ENCODE results near the gene C1QL4. TPM values are rescaled to one million over a fixed set of nuclear protein-coding genes. Genes with fewer than 3 reads are reported as not detected.

Gene C1QL4
- total and polyA plus RNA-seq, 2 donors (not counting 1 experiment from before 2014, with no cell fraction given) = not detected

DNA sequence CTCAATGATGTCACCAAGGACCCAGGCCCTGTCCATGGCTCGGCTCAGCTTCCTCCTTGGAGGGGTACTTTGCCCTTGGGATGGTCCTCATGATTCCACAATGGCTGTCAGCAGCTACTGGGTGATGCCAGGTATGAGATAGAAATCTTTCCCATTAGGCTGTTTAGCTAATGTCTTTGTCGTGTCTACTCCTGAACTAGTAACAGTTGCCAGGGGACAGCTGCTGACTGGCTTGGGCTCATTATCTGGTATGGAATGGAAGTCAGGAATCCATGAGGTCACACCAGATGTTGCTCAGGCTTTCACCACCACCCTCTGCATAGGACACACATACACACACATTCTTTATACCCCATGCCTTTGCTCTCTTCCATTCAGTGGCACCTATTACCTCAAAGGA, 32.8 kb downstream of the C1QL4 start:
- Mint-ChIP-seq H3K27ac (no peak overlapping the region), H3K4me1 (no peaks in the 10 kb centered on the region), H3K27me3 (peaks cover 54% of the 10 kb centered on the region), H3K9me3 (ENCODE audit: insufficient read depth) (no peaks in the 10 kb centered on the region), H3K4me3 (no peak overlapping the region)
- 70% methylated on average over 1 of the region's 2 CpGs for WGBS (ENCODE audit: insufficient coverage)
- CTCF ChIA-PET = interaction anchor here (1.2 to 2.9 kb wide), 3 partner anchors 15 to 208 kb away, joined by 4 to 11 read pairs (median 7); no protein-coding TSS in a partner anchor
- no peak overlapping the region for H3K27ac ChIP-seq (ENCODE audit: low read length in 2 of 2)
- POLR2A ChIA-PET = no interaction called here
- H4K20me1 ChIP-seq (ENCODE audit: control insufficient read depth, insufficient read depth, low read length, poor library complexity, severe bottlenecking) = no peaks in the 10 kb centered on the region
- H3K4me3 ChIP-seq (ENCODE audit: control extremely low read depth in 1 of 5, extremely low read depth in 1 of 5, insufficient read depth in 1 of 5, low read depth in 2 of 5, low read length in 4 of 5) = no peak overlapping the region
- H3K27me3 ChIP-seq (replicated peaks in 1 of 4; ENCODE audit: control extremely low read depth in 1 of 4, control insufficient read depth in 3 of 4, insufficient read depth in 4 of 4, low read length in 3 of 4) = peaks cover 0 to 20% (median 3%) of the 10 kb centered on the region in 4 experiments
- DNase-seq = no peak
- H2AFZ ChIP-seq (ENCODE audit: insufficient read depth, low read depth, low read length, poor library complexity, severe bottlenecking) = no peak overlapping the region
- H3K9ac ChIP-seq (ENCODE audit: low read length) = no peak overlapping the region
- H3K9me3 ChIP-seq (ENCODE audit: control extremely low read depth in 1 of 3, control insufficient read depth in 2 of 3, insufficient read depth in 1 of 3, low read length in 2 of 3) = no peaks in the 10 kb centered on the region
- TF ChIP-seq, protein P1, sequence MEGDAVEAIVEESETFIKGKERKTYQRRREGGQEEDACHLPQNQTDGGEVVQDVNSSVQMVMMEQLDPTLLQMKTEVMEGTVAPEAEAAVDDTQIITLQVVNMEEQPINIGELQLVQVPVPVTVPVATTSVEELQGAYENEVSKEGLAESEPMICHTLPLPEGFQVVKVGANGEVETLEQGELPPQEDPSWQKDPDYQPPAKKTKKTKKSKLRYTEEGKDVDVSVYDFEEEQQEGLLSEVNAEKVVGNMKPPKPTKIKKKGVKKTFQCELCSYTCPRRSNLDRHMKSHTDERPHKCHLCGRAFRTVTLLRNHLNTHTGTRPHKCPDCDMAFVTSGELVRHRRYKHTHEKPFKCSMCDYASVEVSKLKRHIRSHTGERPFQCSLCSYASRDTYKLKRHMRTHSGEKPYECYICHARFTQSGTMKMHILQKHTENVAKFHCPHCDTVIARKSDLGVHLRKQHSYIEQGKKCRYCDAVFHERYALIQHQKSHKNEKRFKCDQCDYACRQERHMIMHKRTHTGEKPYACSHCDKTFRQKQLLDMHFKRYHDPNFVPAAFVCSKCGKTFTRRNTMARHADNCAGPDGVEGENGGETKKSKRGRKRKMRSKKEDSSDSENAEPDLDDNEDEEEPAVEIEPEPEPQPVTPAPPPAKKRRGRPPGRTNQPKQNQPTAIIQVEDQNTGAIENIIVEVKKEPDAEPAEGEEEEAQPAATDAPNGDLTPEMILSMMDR (IDR thresholded peaks at IDR 0.05) = no peak
- no peak for TF ChIP-seq EZH2 (IDR thresholded peaks at IDR 0.05; ENCODE audit: borderline replicate concordance, insufficient read depth, low read depth, low read length, poor library complexity, severe bottlenecking)
- ATAC-seq (ENCODE audit: low read depth) = no peak
- intact Hi-C loops (cut with micrococcal nuclease) = no loop called here
- no peaks in the 10 kb centered on the region for H3K79me2 ChIP-seq (ENCODE audit: control insufficient read depth, insufficient read depth, low read length)
- H3K4me1 ChIP-seq (ENCODE audit: control insufficient read depth in 2 of 2, insufficient read depth in 2 of 2, low read length in 2 of 2) = no peaks in the 10 kb centered on the region
- no peak overlapping the region for H3K4me2 ChIP-seq (replicated peaks; ENCODE audit: low read depth, low read length, poor library complexity, severe bottlenecking)
- no peaks in the 10 kb centered on the region for H3K36me3 ChIP-seq (replicated peaks in 1 of 2; ENCODE audit: control extremely low read depth in 1 of 2, control insufficient read depth in 1 of 2, extremely low read depth in 1 of 2, insufficient read depth in 2 of 2, low read length in 1 of 2)

DNA sequence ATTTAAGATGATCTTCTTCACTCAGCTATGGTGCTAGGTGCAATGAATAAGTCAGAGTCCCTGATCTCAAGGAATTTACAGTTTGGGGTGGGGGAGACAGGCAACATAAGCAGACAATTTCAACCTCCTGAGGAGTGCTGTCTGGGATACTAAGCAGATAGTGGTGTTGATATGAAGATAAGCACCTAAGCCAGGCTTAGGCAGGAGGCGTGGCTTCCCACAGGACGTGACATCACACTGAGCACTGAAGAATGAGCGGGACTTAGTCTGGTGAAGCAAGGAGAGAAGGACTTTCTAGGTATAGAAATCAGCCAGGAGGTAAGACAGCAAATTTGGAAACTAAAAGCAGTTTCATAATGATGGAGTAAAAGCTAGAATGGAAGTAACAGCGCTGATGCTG, 35.2 kb downstream of the C1QL4 start:
- intact Hi-C loops (cut with micrococcal nuclease) = no loop called here
- Histone ChIP-seq H4K20me1 (ENCODE audit: control insufficient read depth, insufficient read depth, low read length, poor library complexity, severe bottlenecking) (no peaks in the 10 kb centered on the region), H3K27ac (ENCODE audit: low read length in 2 of 2) (no peak overlapping the region), H3K27me3 (replicated peaks in 1 of 4; ENCODE audit: control extremely low read depth in 1 of 4, control insufficient read depth in 3 of 4, insufficient read depth in 4 of 4, low read length in 3 of 4) (peaks cover 0 to 43% (median 20%) of the 10 kb centered on the region in 4 experiments), H3K9me3 (ENCODE audit: control extremely low read depth in 1 of 3, control insufficient read depth in 2 of 3, insufficient read depth in 1 of 3, low read length in 2 of 3) (peaks cover 0 to 6% (median 0%) of the 10 kb centered on the region in 3 donors), H3K9ac (ENCODE audit: low read length) (no peak overlapping the region), H3K4me2 (replicated peaks; ENCODE audit: low read depth, low read length, poor library complexity, severe bottlenecking) (no peak overlapping the region), H3K4me3 (ENCODE audit: control extremely low read depth in 1 of 5, extremely low read depth in 1 of 5, insufficient read depth in 1 of 5, low read depth in 2 of 5, low read length in 4 of 5) (no peak overlapping the region), H2AFZ (ENCODE audit: insufficient read depth, low read depth, low read length, poor library complexity, severe bottlenecking) (no peak overlapping the region), H3K79me2 (ENCODE audit: control insufficient read depth, insufficient read depth, low read length) (no peaks in the 10 kb centered on the region), H3K4me1 (ENCODE audit: control insufficient read depth in 2 of 2, insufficient read depth in 2 of 2, low read length in 2 of 2) (peaks cover 14 to 17% of the 10 kb centered on the region in 2 donors), H3K36me3 (replicated peaks in 1 of 2; ENCODE audit: control extremely low read depth in 1 of 2, control insufficient read depth in 1 of 2, extremely low read depth in 1 of 2, insufficient read depth in 2 of 2, low read length in 1 of 2) (no peaks in the 10 kb centered on the region)
- H3K4me1 Mint-ChIP-seq = peaks cover 18% of the 10 kb centered on the region
- ATAC-seq (ENCODE audit: low read depth) (no peak), DNase-seq (no peak)
- no peaks in the 10 kb centered on the region for H3K9me3 Mint-ChIP-seq (ENCODE audit: insufficient read depth)
- no peak overlapping the region for H3K27ac Mint-ChIP-seq
- H3K27me3 Mint-ChIP-seq = peaks cover 53% of the 10 kb centered on the region
- ChIA-PET CTCF (interaction anchor here (0.7 to 1.5 kb wide), 2 partner anchors 13 to 60 kb away, joined by 3 to 6 read pairs; no protein-coding TSS in a partner anchor), POLR2A (no interaction called here)
- WGBS (ENCODE audit: insufficient coverage) = 66% methylated on average over 3 of the region's 4 CpGs
- no peak overlapping the region for H3K4me3 Mint-ChIP-seq
- TF ChIP-seq EZH2 (IDR thresholded peaks at IDR 0.05; ENCODE audit: borderline replicate concordance, insufficient read depth, low read depth, low read length, poor library complexity, severe bottlenecking) = no peak
- TF ChIP-seq, protein P1 (IDR thresholded peaks at IDR 0.05) = no peak
